HepG2 (cell line): Measurements from ENCODE around the gene RBL1. TPM values are rescaled to one million over a fixed set of nuclear protein-coding genes. Genes with fewer than 3 reads are reported as not detected.
A peak's percentile ranks its signal among the peaks of the same experiment; 100 is the strongest.

Experiments
- ATM ChIP-seq: fragments of 450-650 bp; IDR thresholded peaks from 2 replicates; pipeline ENCODE4 v1.7.1; 2017; ENCODE audit warnings: mild to moderate bottlenecking, borderline replicate concordance
- BCLAF1 ChIP-seq: fragments of 450-650 bp; IDR thresholded peaks from 2 replicates; pipeline ENCODE4 v1.6.1; 2017; ENCODE audit warnings: mild to moderate bottlenecking
- DRAP1 ChIP-seq: IDR thresholded peaks from 2 replicates; pipeline ENCODE4 v1.6.1; 2016; ENCODE audit warnings: missing genetic modification reagents, missing compliant biosample characterization
- FOXO4 ChIP-seq: sonication (generic); formaldehyde crosslinking; conservative IDR thresholded peaks from 2 replicates; pipeline ENCODE4 v1.8.1; 2023; ENCODE audit warnings: missing genetic modification reagents
- HCFC1 ChIP-seq: fragments of 150-350 bp; IDR thresholded peaks from 2 replicates; pipeline ENCODE4 v1.6.1; 2014; ENCODE audit warnings: low read depth, low read length
- HMGA1 ChIP-seq: sonication (generic); formaldehyde crosslinking; conservative IDR thresholded peaks from 2 replicates; pipeline ENCODE4 v1.4.0; 2020; ENCODE audit warnings: missing genetic modification reagents
- MYPOP ChIP-seq: sonication (generic); formaldehyde crosslinking; IDR thresholded peaks from 2 replicates; pipeline ENCODE4 v1.8.1; 2023; ENCODE audit warnings: mild to moderate bottlenecking, moderate library complexity, missing genetic modification reagents
- NONO ChIP-seq, 2 experiments: fragments of 450-650 bp in 1 of 2; sonication (generic) in 1 of 2; formaldehyde crosslinking in 1 of 2; IDR thresholded peaks in 1 of 2; conservative IDR thresholded peaks in 1 of 2; 2 replicates each; pipeline versions ENCODE4 v1.6.1 to v1.8.0; 2017 to 2022; ENCODE audit warnings: mild to moderate bottlenecking in 1 of 2, missing genetic modification reagents in 1 of 2, moderate library complexity in 1 of 2
- SYNCRIP ChIP-seq: fragments of 200-400 bp; formaldehyde crosslinking; IDR thresholded peaks from 2 replicates; pipeline ENCODE4 v1.6.1; 2018; ENCODE audit warnings: mild to moderate bottlenecking, low read depth, low read length; ENCODE audit not compliant: insufficient read depth
- TCF7L2 ChIP-seq: IDR thresholded peaks from 2 replicates; pipeline ENCODE4 v1.6.1; 2011; ENCODE audit warnings: mild to moderate bottlenecking, low read depth, low read length, moderate library complexity
- ZBTB42 ChIP-seq: sonication (generic); formaldehyde crosslinking; IDR thresholded peaks from 2 replicates; pipeline ENCODE4 v1.5.0; 2020; ENCODE audit warnings: mild to moderate bottlenecking, missing genetic modification reagents
- ZFP62 ChIP-seq: sonication (generic); formaldehyde crosslinking; IDR thresholded peaks from 2 replicates; pipeline ENCODE4 v1.4.0; 2020; ENCODE audit warnings: missing genetic modification reagents
- ZFX ChIP-seq: sonication (generic); formaldehyde crosslinking; IDR thresholded peaks from 2 replicates; pipeline ENCODE4 v1.4.0; 2020; ENCODE audit warnings: mild to moderate bottlenecking, low read depth, missing genetic modification reagents, moderate library complexity
- ZFY ChIP-seq: sonication (generic); formaldehyde crosslinking; IDR thresholded peaks from 2 replicates; pipeline ENCODE4 v1.4.0; 2020; ENCODE audit warnings: missing genetic modification reagents
- ZFYVE20 ChIP-seq: sonication (generic); formaldehyde crosslinking; IDR thresholded peaks from 2 replicates; pipeline ENCODE4 v1.8.0; 2023; ENCODE audit warnings: low read depth, mild to moderate bottlenecking, moderate library complexity, missing genetic modification reagents, borderline replicate concordance
- ZNF343 ChIP-seq: sonication (generic); formaldehyde crosslinking; IDR thresholded peaks from 2 replicates; pipeline ENCODE4 v1.4.0; 2020; ENCODE audit warnings: mild to moderate bottlenecking, missing genetic modification reagents
- ZNF569 ChIP-seq: sonication (generic); formaldehyde crosslinking; IDR thresholded peaks from 2 replicates; pipeline ENCODE4 v1.5.0; 2020; ENCODE audit warnings: mild to moderate bottlenecking, missing genetic modification reagents, moderate library complexity, borderline replicate concordance
- ZNF574 ChIP-seq: sonication (generic); formaldehyde crosslinking; IDR thresholded peaks from 2 replicates; pipeline ENCODE4 v1.4.0; 2020; ENCODE audit warnings: missing genetic modification reagents
- ZSCAN9 ChIP-seq: IDR thresholded peaks from 2 replicates; pipeline ENCODE4 v1.6.1; 2016; ENCODE audit warnings: borderline replicate concordance
- ZZZ3 ChIP-seq: sonication (generic); formaldehyde crosslinking; IDR thresholded peaks from 2 replicates; pipeline ENCODE4 v1.4.0; 2020; ENCODE audit warnings: missing genetic modification reagents, mild to moderate bottlenecking, borderline replicate concordance
- polyA plus RNA-seq, 8 experiments: library from polyadenylated mRNA; depleted of rRNA in 3 of 8; stranded (reverse) in 7 of 8; unstranded in 1 of 8; fragments of >200 nt; fragmentation: Illumina TruSeq in 4 of 8; extraction: Trizol in 4 of 8; gene quantifications; 2 replicates each; pipeline versions ENCODE4 v1.2.1 to v1.2.3, GENCODE V29; 2011 to 2016; ENCODE audit warnings: low read depth in 4 of 8, missing spikeins in 1 of 8, mixed read lengths in 1 of 8; ENCODE audit not compliant: insufficient read depth in 1 of 8
- total RNA-seq, 5 experiments: library from RNA; depleted of rRNA; stranded (reverse); fragments of >200 nt; fragmentation: Illumina TruSeq; extraction: Trizol; gene quantifications; 2 replicates each; pipeline ENCODE4 v1.2.3, GENCODE V29; 2016; ENCODE audit warnings: low read depth in 1 of 5

RBL1 gene
- total and polyA plus RNA-seq, 2 of the 13 experiments (the other 11 are each of a cell fraction or from before 2014, with no cell fraction given) = 6.0 to 27.5 TPM

GRCh38 chr20:36951198-36951978, 144.4 kb downstream of the RBL1 start, which contains the start of gene SAMHD1 (continued):
- TF ChIP-seq MYPOP (CRISPR knock-in tag) (peak; percentile 63; the same call in 1 of the 2 replicates), ZFYVE20 (CRISPR knock-in tag) (no peak), ZSCAN9 (CRISPR knock-in tag) (peak; percentile 82), ZNF574 (peak; percentile 36), TCF7L2 (no peak), SYNCRIP (no peak), ZFY (peak; percentile 82), ZBTB42 (CRISPR knock-in tag) (no peak; the same call in 1 of the 2 replicates), ZFP62 (CRISPR knock-in tag) (no peak), HMGA1 (CRISPR knock-in tag) (no peak), ZNF343 (CRISPR knock-in tag) (peak; percentile 94; the same call in 1 of the 2 replicates), NONO (IDR thresholded peaks at IDR 0.05) (no peak), NONO (CRISPR knock-in tag; conservative IDR thresholded peaks at IDR 0.05) (peak; percentile 85; the same call in 1 of the 2 replicates), HCFC1 (no peak), BCLAF1 (no peak), DRAP1 (CRISPR knock-in tag) (peak; percentile 92), FOXO4 (CRISPR knock-in tag) (no peak), ZZZ3 (CRISPR knock-in tag) (peak; percentile 81; the same call in 1 of the 2 replicates), ZFX (peak; percentile 83), ZNF569 (0 out of 2 replicates have a peak, but pooled peaks have one; percentile 94), ATM (no peak)
